HepG2 (cell line): Measurements from ENCODE around the gene PTGIS.

Experiments used
- ATF1 ChIP-seq: IDR thresholded peaks from 2 replicates; pipeline ENCODE4 v1.6.1; 2016; ENCODE audit warnings: mild to moderate bottlenecking, control low read depth
- BHLHE40 ChIP-seq: IDR thresholded peaks from 2 replicates; pipeline ENCODE4 v1.6.1; 2011; ENCODE audit warnings: low read length, improper control_type of control experiment
- FOXJ3 ChIP-seq: sonication (generic); formaldehyde crosslinking; IDR thresholded peaks from 2 replicates; pipeline ENCODE4 v1.4.0; 2020; ENCODE audit warnings: missing genetic modification reagents, mild to moderate bottlenecking, borderline replicate concordance
- MYNN ChIP-seq: sonication (generic); formaldehyde crosslinking; IDR thresholded peaks from 2 replicates; pipeline ENCODE4 v1.4.0; 2020; ENCODE audit warnings: mild to moderate bottlenecking, low read depth, missing genetic modification reagents
- POLR2A ChIP-seq, 2 experiments: IDR thresholded peaks; 2 replicates each; pipeline ENCODE4 v1.6.1; 2011; ENCODE audit warnings: low read depth in 2 of 2, low read length in 2 of 2, mild to moderate bottlenecking in 1 of 2, moderate library complexity in 1 of 2; ENCODE audit not compliant: insufficient read depth in 1 of 2
- ZNF572 ChIP-seq: sonication (generic); formaldehyde crosslinking; IDR thresholded peaks from 2 replicates; pipeline ENCODE4 v1.5.1; 2020; ENCODE audit warnings: mild to moderate bottlenecking, missing genetic modification reagents
- ZNF589 ChIP-seq: sonication (generic); formaldehyde crosslinking; conservative IDR thresholded peaks from 2 replicates; pipeline ENCODE4 v1.8.0; 2022; ENCODE audit warnings: mild to moderate bottlenecking, moderate library complexity, missing genetic modification reagents

- TF ChIP-seq FOXJ3 (CRISPR knock-in tag) (no peak), BHLHE40 (no peak), ZNF589 (CRISPR knock-in tag) (no peak), ZNF572 (no peak), POLR2A (IDR thresholded peaks at IDR 0.05; ENCODE audit: insufficient read depth in 1 of 2, low read depth in 2 of 2, low read length in 2 of 2) (no peak), ATF1 (CRISPR knock-in tag) (no peak), MYNN (CRISPR knock-in tag) (no peak)
Observed at GRCh38 chr20:49497398-49497669, 70.6 kb downstream of the PTGIS start.
